Gastrocnemius medialis (tissue), 4 donors: Measurements from ENCODE around the gene CUL2. TPM values are rescaled to one million over a fixed set of nuclear protein-coding genes. Genes with fewer than 3 reads are reported as not detected.
A peak's percentile ranks its signal among the peaks of the same experiment; 100 is the strongest.

ENCODE experiments used
- ATAC-seq, 2 donors: fragments of 150-250 bp; one replicate each; pipeline ENCODE4 v1.9.1; 2016
- DNase-seq, 2 donors: peaks; one replicate each; pipeline ENCODE4 v3.0.0-alpha.2; 2019
- H3K27ac ChIP-seq, 4 donors: fragments of 200-600 bp; sonication (generic); 1 replicate in 1 of 4; 2 replicates in 3 of 4; pipeline ENCODE4 v1.5.1; 2016 to 2018; ENCODE audit warnings: mild to moderate bottlenecking in 2 of 4, moderate library complexity in 1 of 4
- H3K27me3 ChIP-seq, 3 donors: fragments of 200-600 bp; sonication (generic) in 2 of 3; 1 replicate in 1 of 3; 2 replicates in 2 of 3; pipeline versions ENCODE4 v1.5.1 to v1.6.0; 2016 to 2019; ENCODE audit warnings: mild to moderate bottlenecking in 1 of 3, moderate library complexity in 1 of 3
- H3K36me3 ChIP-seq, 2 donors: fragments of 200-600 bp; sonication (generic) in 1 of 2; one replicate each; pipeline ENCODE4 v1.5.1; 2017 to 2018
- H3K4me1 ChIP-seq, 2 donors: fragments of 200-600 bp; sonication (generic) in 1 of 2; one replicate each; pipeline ENCODE4 v1.5.1; 2016 to 2017; ENCODE audit warnings: mild to moderate bottlenecking in 2 of 2
- H3K4me3 ChIP-seq, 4 donors: fragments of 200-600 bp; sonication (generic) in 3 of 4; 1 replicate in 1 of 4; 2 replicates in 3 of 4; pipeline ENCODE4 v1.5.1; 2016 to 2019; ENCODE audit warnings: mild to moderate bottlenecking in 2 of 4
- H3K9me3 ChIP-seq, 3 donors: fragments of 200-600 bp; sonication (generic) in 2 of 3; 1 replicate in 1 of 3; 2 replicates in 2 of 3; pipeline ENCODE4 v1.5.1; 2016 to 2019
- CTCF ChIP-seq, 5 experiments: fragments of 450-650 bp in 3 of 5; fragments of 200-600 bp in 2 of 5; sonication (generic) in 2 of 5; IDR thresholded peaks in 4 of 5; conservative IDR thresholded peaks in 1 of 5; 1 replicate in 4 of 5; 2 replicates in 1 of 5; pipeline ENCODE4 v1.5.1; 2016 to 2019; ENCODE audit warnings: antibody characterized with exemption in 5 of 5, mild to moderate bottlenecking in 3 of 5, moderate library complexity in 3 of 5
- POLR2A ChIP-seq, 2 donors: fragments of 450-650 bp; IDR thresholded peaks; one replicate each; pipeline ENCODE4 v1.6.1; 2017; ENCODE audit warnings: antibody characterized with exemption in 2 of 2, mild to moderate bottlenecking in 2 of 2, moderate library complexity in 2 of 2
- in situ Hi-C, 4 donors: fragments of 200-750 bp; cut with MboI; loops; one replicate each; pipeline versions ENCODE4 v1.15.0 to v1.8.0; 2017; ENCODE audit warnings: low sequenced_read_pairs in 4 of 4
- intact Hi-C: fragments of 100-400 bp; cut with DNase I; formaldehyde crosslinking; loops from one replicate; pipeline ENCODE4 v1.15.1; 2023; ENCODE audit warnings: low total_unique reads
- total RNA-seq, 4 donors: library from RNA; depleted of rRNA; stranded (reverse); fragments of >200 nt; gene quantifications; one replicate each; pipeline versions ENCODE4 v1.1.0 to v1.2.3, GENCODE V29; 2016

Gene CUL2
- total RNA-seq, 4 donors from 2014 or later, result 27.2 to 41.4 (median 34.2) TPM

- ATAC-seq, result no peak
- H3K36me3 ChIP-seq, result peaks cover 6 to 71% of the 10 kb centered on the region in 2 donors
- in situ Hi-C loops, result no loop called here
- no peak overlapping the region for H3K27ac ChIP-seq
- no peak for DNase-seq
- TF ChIP-seq CTCF (IDR thresholded peaks at IDR 0.05 in 4 of 5, conservative IDR thresholded peaks at IDR 0.05 in 1 of 5) (peak in 1 of 5 experiments; percentile 30), POLR2A (IDR thresholded peaks at IDR 0.05) (no peak)
- H3K4me3 ChIP-seq, result no peak overlapping the region
- no peaks in the 10 kb centered on the region for H3K4me1 ChIP-seq
- intact Hi-C loops, result loop anchor here (10.0 kb wide), 1 partner anchor 353 kb away; no protein-coding TSS in a partner anchor
- no peaks in the 10 kb centered on the region for H3K27me3 ChIP-seq
- H3K9me3 ChIP-seq, result no peaks in the 10 kb centered on the region
Observed at GRCh38 chr10:35027567-35027966, 62.6 kb downstream of the CUL2 start.

GRCh38 chr10:35025916-35026315, 64.2 kb downstream of the CUL2 start:
- intact Hi-C loops, result loop anchor here (10.0 kb wide), 1 partner anchor 351 kb away; no protein-coding TSS in a partner anchor
- TF ChIP-seq POLR2A (IDR thresholded peaks at IDR 0.05), result no peak
- TF ChIP-seq CTCF (IDR thresholded peaks at IDR 0.05 in 4 of 5, conservative IDR thresholded peaks at IDR 0.05 in 1 of 5), result no peak
- Histone ChIP-seq H3K4me3 (no peak overlapping the region), H3K27me3 (no peaks in the 10 kb centered on the region), H3K4me1 (no peaks in the 10 kb centered on the region), H3K27ac (no peak overlapping the region), H3K9me3 (no peaks in the 10 kb centered on the region), H3K36me3 (peaks cover 1 to 57% of the 10 kb centered on the region in 2 donors)
- ATAC-seq, result no peak
- in situ Hi-C loops, result no loop called here
- no peak for DNase-seq

DNA sequence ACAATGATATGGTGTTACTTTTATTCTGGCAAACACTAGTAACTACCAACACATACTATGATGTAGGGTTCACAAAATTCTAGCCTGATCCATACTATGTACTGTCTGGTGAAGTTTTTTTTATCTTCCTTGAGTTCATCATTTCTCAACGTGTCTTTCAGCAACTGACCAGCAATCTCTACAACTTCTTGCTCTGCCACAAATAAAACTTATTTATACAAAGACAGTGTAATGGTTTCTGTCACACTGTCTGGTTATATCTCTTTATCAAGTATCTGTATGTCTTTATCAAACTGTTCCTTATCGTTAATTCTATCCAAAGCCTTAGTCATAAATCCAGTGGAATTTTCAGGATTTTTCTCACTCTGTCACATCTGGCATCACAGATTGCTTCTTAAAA, 69.7 kb downstream of the CUL2 start:
- H3K27ac ChIP-seq, result no peak overlapping the region
- in situ Hi-C loops (no loop called here), intact Hi-C loops (loop anchor here (10.0 kb wide), 1 partner anchor 346 kb away; no protein-coding TSS in a partner anchor)
- DNase-seq (no peak), ATAC-seq (no peak)
- no peaks in the 10 kb centered on the region for H3K4me1 ChIP-seq
- no peaks in the 10 kb centered on the region for H3K9me3 ChIP-seq
- no peak overlapping the region for H3K4me3 ChIP-seq
- H3K36me3 ChIP-seq, result peaks cover 0 to 24% of the 10 kb centered on the region in 2 donors
- H3K27me3 ChIP-seq, result no peaks in the 10 kb centered on the region
- TF ChIP-seq CTCF (IDR thresholded peaks at IDR 0.05 in 4 of 5, conservative IDR thresholded peaks at IDR 0.05 in 1 of 5) (no peak), POLR2A (IDR thresholded peaks at IDR 0.05) (no peak)

- Histone ChIP-seq H3K27me3 (no peaks in the 10 kb centered on the region), H3K4me3 (no peak overlapping the region), H3K27ac (no peak overlapping the region), H3K36me3 (peaks cover 0 to 19% of the 10 kb centered on the region in 2 donors), H3K4me1 (no peaks in the 10 kb centered on the region), H3K9me3 (no peaks in the 10 kb centered on the region)
- no peak for TF ChIP-seq CTCF (IDR thresholded peaks at IDR 0.05 in 4 of 5, conservative IDR thresholded peaks at IDR 0.05 in 1 of 5)
- no peak for TF ChIP-seq POLR2A (IDR thresholded peaks at IDR 0.05)
- intact Hi-C loops (loop anchor here (10.0 kb wide), 1 partner anchor 345 kb away; no protein-coding TSS in a partner anchor), in situ Hi-C loops (no loop called here)
- no peak for ATAC-seq
- DNase-seq, result no peak
Observed at GRCh38 chr10:35019041-35020024, 70.8 kb downstream of the CUL2 start.
